Psoas muscle (tissue), 8 donors: ENCODE data around the gene ADAM8. TPM values are rescaled to one million over a fixed set of nuclear protein-coding genes. Genes with fewer than 3 reads are reported as not detected.

Experiments used
- ATAC-seq, 4 donors: fragments of 200-7000 bp; cut with Tn5 transposase; one replicate each; pipeline ENCODE4 v1.9.1; 2020; ENCODE audit warnings: moderate library complexity in 3 of 4, mild to moderate bottlenecking in 2 of 4
- DNase-seq, 2 donors: peaks; one replicate each; pipeline ENCODE4 v3.0.0-alpha.2; 2020
- H3K27ac ChIP-seq: fragments of 200-600 bp; one replicate; pipeline ENCODE4 v1.8.0; 2022
- H3K27me3 ChIP-seq, 3 donors: fragments of 200-600 bp in 1 of 3; one replicate each; pipeline versions ENCODE4 v1.6.1 to v1.8.0; 2013 to 2022; ENCODE audit warnings: low read length in 2 of 3, mild to moderate bottlenecking in 2 of 3, moderate library complexity in 1 of 3; ENCODE audit not compliant: insufficient read depth in 3 of 3
- H3K36me3 ChIP-seq, 2 donors: fragments of 200-600 bp in 1 of 2; one replicate each; pipeline versions ENCODE4 v1.6.1 to v1.8.0; 2013 to 2022; ENCODE audit warnings: low read depth in 1 of 2, mild to moderate bottlenecking in 1 of 2, moderate library complexity in 1 of 2; ENCODE audit not compliant: insufficient read depth in 1 of 2
- H3K4me1 ChIP-seq: fragments of 200-600 bp; one replicate; pipeline ENCODE4 v1.8.0; 2022
- H3K4me3 ChIP-seq: fragments of 200-600 bp; one replicate; pipeline ENCODE4 v1.8.0; 2022; ENCODE audit warnings: mild to moderate bottlenecking
- H3K9me3 ChIP-seq: fragments of 200-600 bp; one replicate; pipeline ENCODE4 v1.8.0; 2022
- WGBS, 3 donors: extraction: QIAGEN DNeasy Blood & Tissue Kit; methylation state at CpG; one replicate each; pipeline versions ENCODE4 v1.1.6 to v1.1.7; 2013; 5-methylcytosine and 5-hydroxymethylcytosine counted together
- intact Hi-C, 2 donors: fragments of 100-400 bp; cut with DNase I; formaldehyde crosslinking; loops; one replicate each; pipeline versions ENCODE4 v1.11.0 to v1.14.2; 2022
- polyA plus RNA-seq, 3 donors: library from polyadenylated mRNA; stranded (reverse); fragments of 200-250 nt; gene quantifications; one replicate each; pipeline ENCODE4 v1.2.3, GENCODE V29; 2013
- total RNA-seq, 4 donors: library from RNA; stranded (reverse); fragmentation: NEBNext Ultra II Directional in 2 of 4; extraction: Animal tissue kit (Norgen Biotek cat#: 25700) in 2 of 4; gene quantifications; one replicate each; pipeline versions ENCODE4 v1.2.1 to v1.2.4, GENCODE V29; 2021 to 2023
- TF ChIP-seq, protein P1 (sequence below): fragments of 200-600 bp; IDR thresholded peaks from one replicate; pipeline ENCODE4 v1.8.0; 2022; ENCODE audit warnings: antibody characterized with exemption
- donor health status: healthy with polysubstance abuse.
- donor health status: DM: no; HTN: no; CAD: no; lungs with moderate emphysema.
- donor health status: Bipolar disorder and iron deficiency.
- donor health status: healthy.
- donor health status: DM: yes; HTN: yes; CAD: no.
- donor health status: DM: no; HTN: no; CAD: no.
- donor health status: DM: no; HTN: no; CAD: no.
- donor health status: DM: yes; HTN: yes; CAD: no.

Gene ADAM8
- total and polyA plus RNA-seq, 7 donors: 0.21 to 2.8 (median 2.2) TPM

DNA sequence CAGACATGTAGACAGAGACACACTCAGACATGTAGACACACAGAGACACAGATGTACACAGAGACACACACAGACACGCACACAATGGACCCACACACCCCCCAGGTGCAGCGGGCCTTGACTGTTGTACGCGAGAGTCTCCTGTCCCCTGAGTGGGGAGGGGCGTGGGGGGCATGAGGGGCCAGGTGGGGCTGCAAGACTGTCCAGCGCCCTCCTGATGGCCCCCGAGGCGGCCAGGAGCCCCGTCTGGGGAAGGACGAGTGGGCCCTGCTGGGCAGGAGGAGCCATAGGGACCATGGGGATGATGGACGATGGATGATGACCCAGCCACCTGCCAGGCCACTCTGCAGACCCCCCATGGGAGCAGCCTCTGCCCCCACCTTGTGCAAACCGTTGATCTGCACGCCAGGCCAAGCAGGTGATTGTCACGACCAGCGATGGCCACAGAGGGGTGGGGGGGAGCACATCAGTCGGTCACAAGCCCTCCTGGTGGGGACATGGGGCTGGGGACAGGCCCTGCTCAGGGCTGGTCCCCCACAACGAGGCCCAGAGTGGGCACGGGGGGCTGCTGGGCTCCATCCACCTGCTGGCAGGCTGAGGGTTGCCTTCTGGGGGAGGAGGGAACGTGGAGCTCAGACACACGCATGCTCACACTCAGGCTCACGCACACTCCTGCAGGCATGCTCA is 27.4 kb downstream of the ADAM8 start:
- TF ChIP-seq, protein P1, sequence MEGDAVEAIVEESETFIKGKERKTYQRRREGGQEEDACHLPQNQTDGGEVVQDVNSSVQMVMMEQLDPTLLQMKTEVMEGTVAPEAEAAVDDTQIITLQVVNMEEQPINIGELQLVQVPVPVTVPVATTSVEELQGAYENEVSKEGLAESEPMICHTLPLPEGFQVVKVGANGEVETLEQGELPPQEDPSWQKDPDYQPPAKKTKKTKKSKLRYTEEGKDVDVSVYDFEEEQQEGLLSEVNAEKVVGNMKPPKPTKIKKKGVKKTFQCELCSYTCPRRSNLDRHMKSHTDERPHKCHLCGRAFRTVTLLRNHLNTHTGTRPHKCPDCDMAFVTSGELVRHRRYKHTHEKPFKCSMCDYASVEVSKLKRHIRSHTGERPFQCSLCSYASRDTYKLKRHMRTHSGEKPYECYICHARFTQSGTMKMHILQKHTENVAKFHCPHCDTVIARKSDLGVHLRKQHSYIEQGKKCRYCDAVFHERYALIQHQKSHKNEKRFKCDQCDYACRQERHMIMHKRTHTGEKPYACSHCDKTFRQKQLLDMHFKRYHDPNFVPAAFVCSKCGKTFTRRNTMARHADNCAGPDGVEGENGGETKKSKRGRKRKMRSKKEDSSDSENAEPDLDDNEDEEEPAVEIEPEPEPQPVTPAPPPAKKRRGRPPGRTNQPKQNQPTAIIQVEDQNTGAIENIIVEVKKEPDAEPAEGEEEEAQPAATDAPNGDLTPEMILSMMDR: no peak
- Histone ChIP-seq H3K27me3 (peaks cover 0 to 55% (median 18%) of the 10 kb centered on the region in 3 donors), H3K27ac (no peak overlapping the region), H3K9me3 (no peaks in the 10 kb centered on the region), H3K4me3 (no peak overlapping the region), H3K36me3 (no peaks in the 10 kb centered on the region), H3K4me1 (no peaks in the 10 kb centered on the region)
- intact Hi-C loops: no loop called here
- no peak for ATAC-seq
- DNase-seq: no peak
- 58 to 60% (median 60%) methylated on average over 20 to 21 of the region's 21 CpGs for WGBS, 3 donors

DNA sequence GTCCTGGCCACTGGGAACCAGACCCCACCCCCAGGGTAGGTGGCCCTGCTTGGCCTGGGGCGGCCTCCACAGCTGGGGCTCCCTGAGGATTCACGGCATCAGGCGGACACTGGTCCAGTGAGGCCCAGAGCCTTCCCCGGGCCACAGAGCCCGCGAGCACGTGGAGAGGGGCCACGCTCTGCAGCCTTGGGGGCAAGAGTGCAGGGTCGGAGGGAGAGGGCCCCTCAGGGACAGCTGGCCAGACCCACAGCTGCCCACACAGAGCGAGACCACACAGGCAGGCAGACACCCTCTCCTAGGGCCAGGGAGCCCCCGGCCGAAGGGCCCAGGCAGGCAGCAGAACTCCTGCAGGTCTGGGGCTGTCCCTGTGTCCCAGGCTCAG is 28.3 kb downstream of the ADAM8 start:
- Histone ChIP-seq H3K36me3 (no peaks in the 10 kb centered on the region), H3K27me3 (peaks cover 0 to 64% (median 21%) of the 10 kb centered on the region in 3 donors), H3K9me3 (no peaks in the 10 kb centered on the region), H3K4me3 (no peak overlapping the region), H3K27ac (no peak overlapping the region), H3K4me1 (no peaks in the 10 kb centered on the region)
- WGBS, 3 donors: 75 to 80% (median 76%) methylated on average over 12 of the region's 12 CpGs
- intact Hi-C loops: no loop called here
- DNase-seq: no peak
- no peak for ATAC-seq
- TF ChIP-seq, protein P1: no peak

GRCh38 chr10:133247681-133248333 is 28.9 kb downstream of the ADAM8 start:
- DNase-seq: no peak
- TF ChIP-seq, protein P1: no peak
- no peak overlapping the region for H3K4me3 ChIP-seq
- H3K4me1 ChIP-seq: no peaks in the 10 kb centered on the region
- 72 to 82% (median 76%) methylated on average over 30 to 36 of the region's 36 CpGs for WGBS, 3 donors
- intact Hi-C loops: no loop called here
- H3K9me3 ChIP-seq: no peaks in the 10 kb centered on the region
- no peak for ATAC-seq
- peaks cover 0 to 69% (median 23%) of the 10 kb centered on the region in 3 donors for H3K27me3 ChIP-seq
- H3K36me3 ChIP-seq: no peaks in the 10 kb centered on the region
- no peak overlapping the region for H3K27ac ChIP-seq

GRCh38 chr10:133246236-133246626 is 30.4 kb downstream of the ADAM8 start:
- no peak overlapping the region for H3K4me3 ChIP-seq
- peaks cover 0 to 81% (median 33%) of the 10 kb centered on the region in 3 donors for H3K27me3 ChIP-seq
- no peaks in the 10 kb centered on the region for H3K9me3 ChIP-seq
- no peaks in the 10 kb centered on the region for H3K36me3 ChIP-seq
- no peaks in the 10 kb centered on the region for H3K4me1 ChIP-seq
- no peak for DNase-seq
- no peak overlapping the region for H3K27ac ChIP-seq
- TF ChIP-seq, protein P1: no peak
- no peak for ATAC-seq
- intact Hi-C loops: no loop called here
- 37 to 51% (median 39%) methylated on average over 12 of the region's 12 CpGs for WGBS, 3 donors
